Activated T-helper 9 cell treated with anti-CD3 and anti-CD28 coated beads, Interleukin-2, amount 50 U/mL, for 16 hours (primary cell): Measurements from ENCODE around the gene ZNF768.
A peak's percentile ranks its signal among the peaks of the same experiment; 100 is the strongest.
"Not testable (repeated sequence)": the region's sequence is repeated elsewhere in the genome, so short reads cannot be mapped to it uniquely, and the experiment has no call there.

Experiments
- DNase-seq: peaks from one replicate; pipeline ENCODE4 v3.0.0-alpha.2; 2020; ENCODE audit warnings: low read depth

Gene ZNF768

GRCh38 chr16:30533146-30533522 lies 6.8 kb upstream of the ZNF768 start:
- DNase-seq: no peak

- DNase-seq: no peak
Measured at GRCh38 chr16:30532285-30533145, 6.1 kb upstream of the ZNF768 start.

GRCh38 chr16:30530163-30531037 lies 4.0 kb upstream of the ZNF768 start:
- DNase-seq: no peak

GRCh38 chr16:30528799-30529457 lies 2.6 kb upstream of the ZNF768 start:
- no peak for DNase-seq

GRCh38 chr16:30527635-30528178 lies 1.3 kb upstream of the ZNF768 start:
- no peak for DNase-seq

GRCh38 chr16:30526823-30527634 lies 663 bp upstream of the ZNF768 start:
- peak; percentile 91 for DNase-seq

GRCh38 chr16:30525844-30526136 lies 576 bp downstream of the ZNF768 start:
- no peak for DNase-seq

- no peak for DNase-seq
Measured at GRCh38 chr16:30524575-30525568, 1.5 kb downstream of the ZNF768 start.

- DNase-seq: no peak
Measured at GRCh38 chr16:30523768-30524574, 2.4 kb downstream of the ZNF768 start.

GRCh38 chr16:30522702-30523463 lies 3.5 kb downstream of the ZNF768 start:
- DNase-seq: not testable (repeated sequence)

GRCh38 chr16:30521873-30522641 lies 4.3 kb downstream of the ZNF768 start:
- no peak for DNase-seq

- DNase-seq: no peak
Measured at GRCh38 chr16:30521476-30521872, 4.9 kb downstream of the ZNF768 start.

GRCh38 chr16:30519120-30520049 lies 7.0 kb downstream of the ZNF768 start:
- DNase-seq: no peak

- DNase-seq: no peak
Measured at GRCh38 chr16:30518552-30518951, 7.8 kb downstream of the ZNF768 start.

- DNase-seq: no peak
Measured at GRCh38 chr16:30515275-30515674, 11.1 kb downstream of the ZNF768 start.

GRCh38 chr16:30511509-30511908 lies 14.9 kb downstream of the ZNF768 start:
- DNase-seq: no peak
